Measurements from ENCODE around the gene PARD6B.

The PARD6B gene

DNA sequence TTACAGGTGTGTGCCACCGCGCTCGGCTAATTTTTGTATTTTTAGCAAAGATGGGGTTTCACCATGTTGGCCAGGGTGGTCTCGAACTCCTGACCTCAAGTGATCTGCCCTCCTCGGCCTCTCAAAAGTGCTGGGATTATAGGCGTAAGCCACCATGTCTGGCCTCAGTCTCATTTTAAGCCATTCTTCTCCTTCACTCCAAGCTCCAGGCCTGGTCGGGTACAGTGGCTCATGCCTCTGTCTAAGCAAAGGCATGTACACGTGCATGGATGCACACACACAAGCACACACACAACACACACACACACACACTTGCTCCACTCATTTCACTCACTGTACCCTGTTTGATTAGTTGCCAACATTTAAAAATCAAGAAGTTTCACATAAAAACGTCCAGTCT lies 7.7 kb upstream of the PARD6B start:
- FAIRE-seq (no peak), DNase-seq (ENCODE audit: low spot score) (no peak)

DNA sequence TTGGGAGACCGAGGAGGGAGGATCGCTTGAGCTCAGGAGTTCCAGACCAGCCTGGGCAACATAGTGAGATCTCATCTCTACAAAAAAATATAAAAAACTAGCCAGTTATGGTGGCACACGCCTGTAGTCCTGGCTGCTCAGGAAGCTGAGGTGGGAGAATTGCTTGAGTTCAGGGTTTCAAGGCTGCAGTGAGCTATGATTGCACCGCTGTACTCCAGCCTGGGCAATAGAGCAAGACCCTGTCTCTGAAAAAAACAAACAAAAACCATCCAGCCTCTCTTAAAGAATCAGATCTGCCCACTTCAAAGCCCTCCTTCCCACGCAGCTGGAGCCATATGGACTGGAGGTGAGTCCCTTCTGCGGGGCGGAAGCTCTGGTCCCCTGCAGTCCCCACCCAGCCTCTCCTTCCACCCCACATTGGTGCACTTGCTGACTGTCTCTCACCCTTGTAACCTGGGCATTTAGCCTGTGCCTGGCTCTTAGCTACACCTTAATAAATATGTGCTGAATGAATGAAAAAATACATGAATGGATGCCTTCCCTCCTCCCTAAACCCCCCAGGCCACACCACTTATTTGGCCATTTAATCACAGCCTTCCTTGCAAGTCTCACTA lies 7.2 kb upstream of the PARD6B start:
- FAIRE-seq (no peak), DNase-seq (ENCODE audit: low spot score) (no peak)

DNA sequence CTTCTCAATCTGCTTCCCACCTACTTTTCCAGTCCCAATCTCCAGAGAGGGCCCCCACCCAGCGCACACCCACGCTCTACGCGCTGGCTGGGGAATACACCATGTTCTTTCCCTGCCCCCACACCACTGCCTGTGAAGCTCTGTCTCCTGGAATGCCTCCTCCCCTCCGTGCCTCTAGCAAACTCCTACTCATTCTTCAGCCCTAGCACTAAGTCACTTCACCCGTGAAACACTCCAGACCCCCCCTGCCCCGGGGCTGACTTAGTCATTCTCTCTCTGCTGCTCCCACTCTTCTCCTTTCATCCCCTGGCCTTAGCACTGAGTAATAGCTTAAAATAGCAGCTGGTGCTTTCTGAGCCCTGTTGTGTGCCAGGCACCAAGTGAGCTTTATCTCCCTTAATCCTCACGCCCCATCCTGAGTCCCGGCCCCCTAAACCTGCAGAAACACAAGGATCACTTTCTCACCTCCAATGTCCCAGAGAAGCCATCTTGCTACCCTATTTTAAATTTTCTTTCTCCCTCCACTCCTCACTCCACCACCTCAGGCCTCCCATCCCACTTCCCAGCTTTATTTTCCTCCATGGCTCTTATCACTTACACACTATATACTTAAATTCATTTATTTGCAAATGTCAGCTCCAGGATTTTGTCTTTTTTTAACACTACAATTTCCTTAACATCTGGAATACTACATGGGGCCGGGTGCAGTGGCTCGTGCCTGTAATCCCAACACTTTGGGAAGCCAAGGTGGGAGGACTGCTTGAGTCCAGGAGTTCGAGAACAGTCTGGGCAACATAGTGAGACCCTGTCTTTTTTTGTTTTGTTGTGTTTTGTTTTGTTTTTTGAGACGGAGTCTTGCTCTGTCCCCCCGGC lies 6.3 kb upstream of the PARD6B start:
- FAIRE-seq (peak; percentile 96), DNase-seq (ENCODE audit: low spot score) (peak; percentile 100)

DNA sequence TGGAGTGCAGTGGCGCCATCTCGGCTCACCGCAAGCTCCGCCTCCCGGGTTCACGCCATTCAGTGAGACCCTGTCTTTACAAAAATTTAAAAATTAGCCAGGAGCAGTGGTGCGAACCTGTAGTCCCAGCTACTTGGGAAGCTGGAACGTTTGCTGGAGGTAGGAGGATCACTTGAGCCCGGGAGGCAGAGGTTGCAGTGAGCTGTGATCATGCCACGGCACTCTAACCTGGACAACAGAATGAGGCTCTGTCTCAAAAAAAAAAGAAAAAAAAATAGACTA lies 5.7 kb upstream of the PARD6B start:
- peak; percentile 30 for FAIRE-seq

DNA sequence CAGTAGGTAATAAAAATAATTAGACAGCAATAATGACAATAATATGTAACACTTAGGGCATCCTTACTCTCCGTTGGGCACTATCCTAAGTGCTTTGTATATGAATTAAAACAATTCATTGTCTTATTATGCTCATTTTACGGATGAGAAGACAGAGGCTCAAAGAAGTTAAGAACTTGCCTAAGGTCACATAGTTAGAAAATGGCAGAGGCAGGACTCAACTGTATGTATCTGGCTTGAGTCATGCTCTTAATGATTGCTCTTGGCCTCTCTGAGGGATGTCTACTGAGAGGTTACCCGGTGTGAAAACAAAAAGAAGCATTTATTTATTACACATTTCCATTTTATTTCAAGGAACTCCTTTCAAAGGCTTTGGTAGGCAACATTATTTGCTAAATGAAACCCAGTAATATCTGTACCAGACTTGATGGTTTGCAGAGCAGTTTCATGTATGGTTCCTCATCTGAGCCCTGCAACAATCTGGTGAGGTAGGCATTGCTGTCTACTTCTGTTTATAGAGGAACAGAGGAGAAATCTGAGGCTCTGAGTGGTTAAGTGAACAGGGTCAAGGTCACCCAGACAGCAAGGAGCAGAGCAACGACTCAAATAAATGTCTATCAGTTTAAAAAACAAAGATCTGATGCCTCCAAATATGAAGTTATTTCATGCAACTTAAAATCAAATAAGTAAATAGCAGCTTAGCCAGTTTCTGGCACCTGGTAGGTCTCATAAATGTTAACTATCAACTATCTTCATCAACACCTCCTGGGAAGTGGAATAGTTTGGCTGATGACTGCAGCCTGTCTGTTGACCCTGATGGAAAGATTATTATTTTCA lies 4.2 kb upstream of the PARD6B start:
- peak; percentile 54 for DNase-seq (ENCODE audit: low spot score)
- peak; percentile 86 for FAIRE-seq

More for the DNA sequence above, 5.7 kb upstream of the PARD6B start:
- peak; percentile 48 for DNase-seq (ENCODE audit: low spot score)

DNA sequence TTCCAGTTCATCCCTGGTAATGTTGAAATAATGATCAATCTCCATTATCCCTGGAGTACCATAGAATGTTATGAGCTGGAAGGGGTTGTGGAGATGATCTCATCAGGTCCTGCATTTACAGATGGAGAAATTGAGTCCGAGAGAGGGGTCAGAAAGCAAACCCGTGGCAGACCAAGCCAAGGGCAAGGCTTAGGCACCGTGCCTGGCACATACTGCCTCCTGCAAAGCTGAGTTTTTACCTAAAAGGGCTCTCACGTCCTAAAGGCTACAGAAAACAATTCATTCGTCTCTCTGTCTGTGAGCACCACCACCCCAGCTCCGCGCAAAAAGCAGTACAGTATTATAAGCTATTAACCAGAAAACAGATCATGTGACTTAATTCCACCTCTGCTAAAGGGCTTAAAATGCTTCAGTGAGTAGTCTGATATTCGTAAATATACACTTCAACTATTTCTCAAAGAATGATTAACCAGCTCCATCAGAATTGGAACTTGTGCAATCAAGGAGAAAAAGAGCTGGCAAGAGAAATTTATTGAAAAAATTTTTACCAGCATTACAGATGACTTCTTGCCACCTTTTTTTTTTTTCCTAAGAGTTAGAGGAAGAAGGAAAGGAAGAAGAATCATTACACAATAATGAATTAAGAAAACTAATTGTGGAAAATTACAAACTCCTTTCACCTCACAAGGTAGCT lies 3.4 kb upstream of the PARD6B start:
- peak; percentile 91 for DNase-seq (ENCODE audit: low spot score)

DNA sequence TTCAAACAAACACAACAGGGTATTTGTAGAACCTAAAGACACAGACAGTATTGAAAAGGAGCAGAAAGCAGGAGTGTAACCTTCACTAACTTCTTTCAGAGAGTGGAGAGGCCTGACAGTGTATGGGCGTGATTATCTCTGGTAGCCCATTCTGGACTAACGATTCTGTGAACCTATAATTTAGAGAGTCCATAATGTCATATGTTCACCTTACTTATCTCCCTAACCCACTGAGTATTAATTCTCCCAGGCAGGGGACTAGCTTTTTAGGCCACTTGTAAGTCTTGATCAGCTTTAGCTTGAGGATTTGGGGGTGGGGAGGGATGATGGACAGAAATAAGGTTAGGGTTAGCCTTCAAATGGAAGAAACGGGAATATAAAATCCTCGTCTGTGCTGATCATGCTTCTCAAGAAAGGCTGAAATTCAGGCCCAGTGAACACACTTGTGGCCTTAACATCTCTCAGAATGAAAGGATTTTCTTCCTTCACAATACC lies 2.8 kb upstream of the PARD6B start:
- no peak for FAIRE-seq

More for the DNA sequence above, 3.4 kb upstream of the PARD6B start:
- FAIRE-seq, result peak; percentile 99

DNA sequence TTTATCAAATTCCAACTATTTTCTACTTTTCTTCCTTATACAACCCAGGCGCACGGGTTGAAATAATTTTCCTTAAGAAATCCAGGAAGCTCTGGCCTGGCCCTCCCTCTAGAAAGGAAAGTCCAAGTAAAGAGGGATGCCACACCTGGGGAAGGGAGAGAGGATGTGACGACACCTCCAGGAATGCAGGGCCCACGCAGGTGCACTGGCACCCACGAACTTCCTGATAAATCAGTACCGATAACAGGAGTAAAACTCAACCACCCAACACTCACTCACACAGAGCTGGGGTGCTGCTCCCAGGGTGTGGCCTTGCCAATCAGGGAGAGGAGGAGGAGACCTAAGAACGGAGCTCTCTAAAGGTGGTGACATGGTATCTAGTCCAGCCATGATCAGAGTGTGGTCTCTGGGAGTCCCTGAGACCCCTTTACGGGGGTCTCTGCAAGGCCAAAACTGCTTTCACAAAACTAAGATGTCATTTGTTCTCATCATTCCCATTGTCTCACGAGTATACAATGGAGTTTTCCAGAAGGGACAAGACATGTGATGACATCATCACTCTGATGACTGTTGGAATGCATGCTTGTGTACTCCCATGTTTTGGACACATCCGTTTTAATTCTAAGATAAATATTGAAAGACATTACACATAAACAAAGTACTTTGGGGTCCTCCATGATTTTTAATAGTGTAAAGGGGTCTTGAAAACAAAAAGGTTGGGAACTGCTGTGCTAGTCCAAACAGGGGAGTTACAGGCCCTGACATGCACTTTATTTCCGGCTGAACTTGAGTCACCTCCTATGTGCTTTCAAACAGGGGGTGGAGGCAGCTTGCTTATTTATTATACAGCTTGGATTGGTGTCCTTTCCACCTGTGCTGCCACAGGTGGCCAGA lies 2.2 kb upstream of the PARD6B start:
- DNase-seq (ENCODE audit: low spot score) (peak; percentile 50), FAIRE-seq (no peak)

More for the DNA sequence above, 2.8 kb upstream of the PARD6B start:
- no peak for DNase-seq (ENCODE audit: low spot score)

DNA sequence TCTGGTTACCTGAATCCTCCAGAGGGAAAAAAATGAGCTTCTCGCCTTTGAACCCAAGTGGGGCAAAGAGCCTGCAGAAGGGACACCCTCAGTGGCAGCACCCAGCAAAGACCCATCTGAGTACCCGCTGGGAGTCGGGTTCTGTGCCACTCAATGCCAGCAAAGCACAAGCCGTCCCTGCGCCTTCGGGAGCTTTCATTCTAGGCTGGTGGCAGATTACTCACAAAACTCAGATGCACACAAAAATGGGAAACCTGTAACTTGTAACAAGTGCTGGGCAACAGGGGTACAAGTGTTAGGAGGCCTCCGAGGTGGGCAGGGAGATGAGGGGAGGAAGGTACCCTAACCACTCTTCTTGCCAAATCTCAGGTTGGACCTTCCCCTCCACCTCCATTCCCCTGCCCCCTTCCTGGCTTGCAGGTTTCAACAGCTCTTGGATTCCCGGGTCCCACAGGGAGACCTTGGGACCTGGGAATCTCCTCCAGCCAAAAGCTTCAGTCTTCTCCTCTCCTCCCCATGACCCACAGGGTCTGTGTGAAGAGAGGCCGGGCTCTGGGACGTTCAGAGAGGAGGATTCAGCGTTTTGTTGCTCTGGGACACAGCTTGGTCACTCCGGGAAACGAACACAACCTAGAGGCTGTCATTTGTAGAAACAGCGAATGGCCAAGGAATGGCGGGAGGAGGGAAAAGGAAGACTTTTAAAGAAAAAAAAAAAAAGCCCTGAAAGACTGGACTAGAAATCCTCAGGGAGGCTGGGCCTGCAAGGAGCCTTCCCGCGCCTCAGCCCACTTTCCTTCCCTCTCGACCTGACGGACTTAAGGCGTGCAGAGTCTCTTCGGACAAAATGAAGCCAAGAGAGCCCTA lies 1.2 kb upstream of the PARD6B start:
- DNase-seq (ENCODE audit: low spot score) (peak; percentile 55), FAIRE-seq (no peak)

DNA sequence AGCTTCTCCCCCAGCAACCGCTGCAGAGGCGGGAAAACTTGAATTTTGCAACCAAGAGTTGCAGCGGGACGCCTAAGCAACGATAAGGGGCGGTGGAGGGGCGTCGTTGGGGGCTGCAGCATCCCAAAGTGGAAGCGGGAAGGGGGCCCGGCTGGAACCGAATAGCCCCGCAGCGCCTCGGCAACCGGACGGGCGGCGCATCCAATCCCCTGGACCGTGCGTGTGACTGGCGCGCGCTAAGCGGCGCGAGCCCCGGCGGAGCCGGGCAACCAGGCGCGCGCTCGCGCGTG lies 670 bp upstream of the PARD6B start:
- FAIRE-seq (no peak), DNase-seq (ENCODE audit: low spot score) (no peak)

DNA sequence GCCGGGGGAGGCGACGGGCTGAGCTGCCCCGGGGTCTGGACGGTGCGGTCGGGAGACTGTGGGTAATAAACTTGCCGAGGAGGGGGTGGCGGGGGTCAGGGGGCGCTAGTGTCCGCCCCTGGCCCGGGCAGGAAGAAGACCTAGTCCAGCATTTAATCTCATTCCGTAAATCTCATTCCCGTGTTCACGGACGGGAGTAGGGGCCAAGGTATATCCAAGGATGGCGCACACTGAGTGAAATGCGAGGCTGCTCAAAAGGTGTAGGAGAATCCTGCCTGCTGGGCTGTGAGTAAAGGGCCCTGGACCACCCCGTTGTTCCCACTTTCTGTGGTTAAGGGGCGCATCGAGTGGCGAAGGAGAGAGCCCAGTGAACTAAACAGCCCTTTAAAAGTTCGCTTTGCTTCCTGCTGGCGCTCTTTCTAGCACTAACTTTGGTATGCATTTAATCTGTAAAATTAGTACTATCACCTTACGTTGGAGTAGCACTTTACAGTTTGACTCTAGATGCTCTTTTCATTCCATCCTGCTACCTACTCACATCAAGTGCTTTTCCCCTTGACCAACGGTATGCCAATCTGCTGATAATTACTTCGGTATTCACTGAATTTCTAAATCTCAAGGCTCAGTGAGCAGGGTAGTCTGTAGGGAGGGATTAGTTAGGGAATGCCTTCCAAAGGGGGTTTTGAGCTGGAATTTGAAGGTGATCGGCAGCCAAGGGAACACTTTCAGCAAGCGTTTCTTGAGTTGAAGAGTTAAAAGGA lies 730 bp downstream of the PARD6B start:
- peak; percentile 53 for DNase-seq (ENCODE audit: low spot score)

DNA sequence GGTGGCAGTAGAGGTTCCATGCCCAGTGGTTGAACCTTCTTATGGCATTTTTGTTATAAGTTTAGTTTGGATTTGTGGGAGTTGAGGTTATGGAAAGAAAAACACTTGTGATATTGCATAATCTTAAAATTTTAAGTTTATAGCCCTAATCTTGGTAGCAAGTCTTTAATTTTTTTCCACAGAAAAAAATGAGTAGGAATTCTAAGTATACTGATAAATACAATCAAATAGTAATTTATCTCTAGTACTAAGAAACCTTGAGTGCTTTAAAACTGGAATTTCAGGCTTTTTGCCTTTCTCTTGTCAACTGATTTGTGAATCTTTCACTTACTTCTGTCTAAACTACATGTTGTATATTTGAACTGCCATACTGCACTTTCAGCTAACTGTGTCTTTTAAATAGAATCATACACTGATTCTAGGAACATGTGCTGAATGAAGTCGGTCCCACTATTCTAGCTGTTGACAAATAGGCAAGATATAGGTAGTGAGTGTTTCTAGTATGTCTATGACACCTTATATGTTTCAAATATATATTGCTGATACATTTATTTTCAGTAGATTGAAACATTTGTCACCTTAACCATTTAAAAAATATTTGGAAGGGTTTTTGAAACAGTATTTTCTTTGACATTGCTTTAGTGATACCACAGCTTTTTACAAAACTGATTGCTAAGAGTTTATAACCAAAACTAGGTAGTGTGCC lies 2.4 kb downstream of the PARD6B start:
- FAIRE-seq, result no peak
- DNase-seq (ENCODE audit: low spot score), result no peak

More for the DNA sequence above, 730 bp downstream of the PARD6B start:
- no peak for FAIRE-seq

DNA sequence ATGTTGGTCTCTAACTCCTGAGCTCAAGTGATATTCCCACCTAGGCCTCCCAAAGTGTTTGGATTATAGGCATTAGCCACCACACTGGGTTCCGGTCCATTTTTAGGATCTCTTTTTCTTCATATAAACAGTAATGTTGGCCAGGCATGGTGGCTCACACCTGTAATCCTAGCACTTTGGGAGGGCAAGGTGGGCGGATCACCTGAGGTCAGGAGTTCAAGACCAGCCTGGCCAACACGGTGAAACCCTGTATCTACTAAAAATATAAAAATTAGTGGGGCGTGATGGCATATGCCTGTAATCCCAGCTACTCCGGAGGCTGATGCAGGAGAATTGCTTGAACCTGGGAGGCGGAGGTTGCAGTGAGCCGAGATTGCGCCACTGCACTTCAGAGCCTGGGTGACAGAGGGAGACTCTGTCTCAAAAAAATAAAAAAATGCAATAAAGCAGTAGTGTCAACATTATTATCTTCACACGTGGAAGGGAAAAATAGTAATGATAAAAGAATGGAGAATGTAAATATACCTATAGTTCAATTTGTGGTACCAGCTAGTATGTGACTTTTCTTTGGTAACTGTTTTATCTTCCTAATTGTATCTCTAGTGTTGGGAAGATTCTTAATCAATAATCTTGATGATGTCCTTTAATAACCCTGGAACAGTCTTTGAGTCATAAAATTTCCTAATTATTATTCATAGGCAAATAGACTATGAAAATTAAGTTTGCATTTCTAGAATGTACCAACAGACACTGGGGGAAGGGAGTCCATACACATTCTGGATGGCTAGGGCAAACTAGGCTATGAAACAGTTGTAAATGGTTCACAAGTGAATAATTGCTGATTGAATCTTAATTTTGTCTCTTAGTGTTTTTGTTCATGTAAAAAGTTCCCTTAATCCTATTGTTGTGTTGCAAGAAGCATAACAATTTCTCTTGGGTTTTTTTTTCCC lies 3.6 kb downstream of the PARD6B start:
- DNase-seq (ENCODE audit: low spot score) (no peak), FAIRE-seq (no peak)

DNA sequence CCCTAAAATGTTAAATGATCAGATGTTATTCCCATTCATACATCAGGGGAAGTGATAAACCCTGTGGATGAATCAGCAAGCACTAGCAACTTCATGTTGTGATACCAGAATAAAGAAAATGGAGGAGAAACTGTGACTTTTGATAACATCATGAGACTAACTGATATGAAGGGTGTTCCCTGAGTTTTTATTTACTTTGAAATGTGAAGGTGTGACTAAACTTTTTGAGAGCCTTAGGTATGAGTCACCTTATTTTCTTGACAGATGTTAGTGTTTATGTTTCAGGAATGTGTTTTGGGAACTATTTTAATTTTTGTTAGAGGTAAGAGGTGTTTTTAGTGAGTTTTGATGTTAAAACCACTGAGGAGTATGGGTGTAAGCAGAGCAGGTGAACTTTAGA lies 4.4 kb downstream of the PARD6B start:
- DNase-seq (ENCODE audit: low spot score) (peak; percentile 30), FAIRE-seq (peak; percentile 15)

DNA sequence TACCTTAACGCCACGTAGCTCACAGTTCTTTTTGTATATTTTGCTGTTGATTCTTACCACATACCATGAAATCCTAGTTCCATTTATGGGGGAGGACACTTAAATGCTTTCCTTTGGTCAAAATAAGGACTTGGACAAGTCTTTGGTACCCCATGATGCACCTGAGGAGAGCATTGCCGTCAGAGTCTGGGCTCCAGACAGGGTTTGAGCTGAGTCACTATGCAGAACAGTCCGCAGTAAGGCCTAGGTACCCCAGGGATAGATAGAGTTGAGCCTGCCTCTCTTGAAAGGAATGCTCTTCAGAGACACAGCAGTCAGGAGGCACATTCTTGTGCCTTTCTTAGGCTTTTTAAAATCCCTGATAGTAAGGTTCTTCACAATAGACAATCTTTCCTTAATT lies 6.0 kb downstream of the PARD6B start:
- DNase-seq (ENCODE audit: low spot score) (no peak), FAIRE-seq (no peak)

DNA sequence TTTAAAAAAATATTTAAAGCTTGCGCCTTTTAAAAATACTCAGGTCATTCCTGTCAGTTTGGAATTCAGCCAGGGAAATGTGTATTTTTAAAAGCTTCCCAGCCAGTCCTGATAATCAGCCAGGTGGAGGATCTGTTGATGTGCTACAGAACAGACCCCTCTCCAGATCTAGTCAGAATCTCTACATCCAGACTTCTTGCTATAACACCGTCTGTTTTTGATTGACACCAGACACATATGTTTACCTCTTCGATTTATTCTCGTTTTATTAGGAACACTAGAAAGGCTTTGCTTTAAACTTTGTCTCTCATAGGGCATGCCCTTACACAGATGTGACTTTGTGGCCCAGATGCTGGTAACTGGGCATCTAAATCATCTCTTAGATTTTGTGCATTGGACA lies 11.7 kb downstream of the PARD6B start:
- DNase-seq (ENCODE audit: low spot score) (no peak), FAIRE-seq (no peak)
